CD14-positive monocyte (primary cell): Measurements from ENCODE around the gene RELB. TPM values are rescaled to one million over a fixed set of nuclear protein-coding genes. Genes with fewer than 3 reads are reported as not detected.
A peak's percentile ranks its signal among the peaks of the same experiment; 100 is the strongest.

Source experiments
- DNase-seq, 3 donors: peaks; one replicate each; pipeline ENCODE4 v3.0.0-alpha.2; 2011 to 2022
- H2AFZ ChIP-seq: 2 replicates; pipeline ENCODE4 v1.6.0; 2012; ENCODE audit warnings: mild to moderate bottlenecking, low read depth, low read length, inconsistent platforms; ENCODE audit not compliant: insufficient read depth, poor library complexity, severe bottlenecking
- H3K27ac ChIP-seq, 2 donors: 1 replicate in 1 of 2; 2 replicates in 1 of 2; pipeline ENCODE4 v1.5.1; 2012 to 2013; ENCODE audit warnings: low read length in 2 of 2, control low read depth in 1 of 2, inconsistent platforms in 1 of 2, low read depth in 1 of 2, mild to moderate bottlenecking in 1 of 2
- H3K27me3 ChIP-seq, 2 donors: one replicate each; pipeline versions ENCODE4 v1.6.0 to v1.6.1; 2011 to 2013; ENCODE audit warnings: low read length in 2 of 2; ENCODE audit not compliant: control insufficient read depth in 2 of 2, insufficient read depth in 2 of 2
- H3K36me3 ChIP-seq, 2 donors: replicated peaks in 1 of 2; 1 replicate in 1 of 2; 2 replicates in 1 of 2; pipeline versions ENCODE4 v1.5.1 to v1.6.1; 2012 to 2013; ENCODE audit warnings: low read length in 2 of 2, control low read depth in 1 of 2, inconsistent platforms in 1 of 2, mild to moderate bottlenecking in 1 of 2; ENCODE audit not compliant: insufficient read depth in 2 of 2, control insufficient read depth in 1 of 2
- H3K4me1 ChIP-seq, 2 donors: 1 replicate in 1 of 2; 2 replicates in 1 of 2; pipeline versions ENCODE4 v1.5.1 to v1.6.1; 2012 to 2013; ENCODE audit warnings: low read length in 2 of 2, control low read depth in 1 of 2, inconsistent platforms in 1 of 2, mild to moderate bottlenecking in 1 of 2, moderate library complexity in 1 of 2; ENCODE audit not compliant: insufficient read depth in 2 of 2, control insufficient read depth in 1 of 2
- H3K4me2 ChIP-seq: replicated peaks from 2 replicates; pipeline ENCODE3; 2012; ENCODE audit warnings: low read length, moderate library complexity, mild to moderate bottlenecking; ENCODE audit not compliant: poor library complexity, severe bottlenecking; ENCODE audit errors: extremely low read depth
- H3K4me3 ChIP-seq, 3 experiments: fragments of 200-600 bp in 1 of 3; sonication (generic) in 1 of 3; replicated peaks in 1 of 3; 1 replicate in 2 of 3; 2 replicates in 1 of 3; pipeline ENCODE4 v1.5.1; 2011 to 2013; ENCODE audit warnings: low read length in 3 of 3, mild to moderate bottlenecking in 3 of 3, control low read depth in 2 of 3, low read depth in 2 of 3, inconsistent platforms in 1 of 3, moderate library complexity in 1 of 3
- H3K79me2 ChIP-seq: 2 replicates; pipeline ENCODE4 v1.6.0; 2012; ENCODE audit warnings: mild to moderate bottlenecking, control low read depth, inconsistent platforms, low read length, moderate library complexity; ENCODE audit not compliant: insufficient read depth
- H3K9ac ChIP-seq: 2 replicates; pipeline ENCODE4 v1.6.0; 2017; ENCODE audit warnings: low read length, mild to moderate bottlenecking; ENCODE audit not compliant: insufficient read depth, poor library complexity, severe bottlenecking
- H3K9me3 ChIP-seq, 2 donors: replicated peaks in 1 of 2; 1 replicate in 1 of 2; 2 replicates in 1 of 2; pipeline versions ENCODE4 v1.5.1 to v1.6.1; 2012 to 2013; ENCODE audit warnings: low read length in 2 of 2, control low read depth in 1 of 2; ENCODE audit not compliant: control insufficient read depth in 1 of 2, insufficient read depth in 1 of 2
- H4K20me1 ChIP-seq: 2 replicates; pipeline ENCODE4 v1.6.0; 2012; ENCODE audit warnings: mild to moderate bottlenecking, low read length, control low read depth, moderate library complexity; ENCODE audit not compliant: insufficient read depth
- H3K27ac Mint-ChIP-seq, 7 donors: one replicate each; pipeline ENCODE4 v1.8.0; 2020; ENCODE audit warnings: mild to moderate bottlenecking in 7 of 7, mixed read lengths in 7 of 7, moderate library complexity in 6 of 7, inconsistent platforms in 2 of 7
- H3K27me3 Mint-ChIP-seq, 3 donors: one replicate each; pipeline ENCODE4 v1.8.0; 2021 to 2022; ENCODE audit warnings: low read depth in 3 of 3, mild to moderate bottlenecking in 3 of 3, mixed read lengths in 3 of 3, moderate library complexity in 3 of 3, inconsistent platforms in 1 of 3
- H3K36me3 Mint-ChIP-seq, 2 donors: one replicate each; pipeline ENCODE4 v1.8.0; 2020; ENCODE audit warnings: mixed read lengths in 2 of 2, inconsistent platforms in 1 of 2, mild to moderate bottlenecking in 1 of 2
- H3K4me1 Mint-ChIP-seq: one replicate; pipeline ENCODE4 v1.8.0; 2020; ENCODE audit warnings: mild to moderate bottlenecking, mixed read lengths
- H3K4me3 Mint-ChIP-seq, 2 donors: one replicate each; pipeline ENCODE4 v1.8.0; 2020; ENCODE audit warnings: mild to moderate bottlenecking in 2 of 2, mixed read lengths in 2 of 2, moderate library complexity in 1 of 2
- H3K9me3 Mint-ChIP-seq, 7 donors: one replicate each; pipeline ENCODE4 v1.8.0; 2020 to 2022; ENCODE audit warnings: mixed read lengths in 7 of 7, mild to moderate bottlenecking in 6 of 7, moderate library complexity in 6 of 7, inconsistent platforms in 2 of 7
- WGBS: methylation state at CpG from one replicate; pipeline ENCODE4 v1.1.5; 2013; ENCODE audit warnings: missing lambda C conversion rate; ENCODE audit not compliant: insufficient coverage; 5-methylcytosine and 5-hydroxymethylcytosine counted together
- intact Hi-C, 2 donors: fragments of 100-400 bp; cut with micrococcal nuclease; formaldehyde crosslinking; loops; one replicate each; pipeline versions ENCODE4 v1.15.0 to v1.15.1; 2023
- polyA plus RNA-seq, 3 donors: library from polyadenylated mRNA; depleted of rRNA in 1 of 3; unstranded in 2 of 3; stranded (reverse) in 1 of 3; fragments of 300-500 nt in 2 of 3; fragments of >200 nt in 1 of 3; fragmentation: Illumina TruSeq in 2 of 3; gene quantifications; 1 replicate in 2 of 3; 2 replicates in 1 of 3; pipeline ENCODE4 v1.2.3, GENCODE V29; 2012 to 2021
- TF ChIP-seq, protein P1 (sequence below): fragments of 200-600 bp; IDR thresholded peaks from one replicate; pipeline ENCODE4 v1.8.0; 2022; ENCODE audit warnings: antibody characterized with exemption, mild to moderate bottlenecking

Gene RELB
- polyA plus RNA-seq, 3 donors = 32.3 to 35.0 (median 34.4) TPM

GRCh38 chr19:45074744-45075300 lies 73.6 kb downstream of the RELB start:
- intact Hi-C loops = loop anchor here in 1 of 2 donors (1.0 to 5.0 kb wide), 2 partner anchors 16 to 102 kb away; partner anchors contain the start of genes BLOC1S3 and TRAPPC6A
- peaks cover 74% of the 10 kb centered on the region for H3K79me2 ChIP-seq
- H3K9me3 ChIP-seq = no peaks in the 10 kb centered on the region
- H3K27me3 ChIP-seq = no peaks in the 10 kb centered on the region
- H3K27ac ChIP-seq = peak overlapping the region; percentile 84 to 85
- WGBS = 64% methylated on average over 6 of the region's 11 CpGs
- H3K4me1 ChIP-seq = peaks cover 39 to 52% of the 10 kb centered on the region in 2 donors
- Mint-ChIP-seq H3K4me1 (peaks cover 40% of the 10 kb centered on the region), H3K27ac (peak overlapping the region; percentile 80 to 95 (median 87)), H3K36me3 (peaks cover 23 to 37% of the 10 kb centered on the region in 2 donors), H3K4me3 (peak overlapping the region; percentile 66 to 77), H3K27me3 (no peaks in the 10 kb centered on the region), H3K9me3 (no peaks in the 10 kb centered on the region)
- TF ChIP-seq, protein P1, sequence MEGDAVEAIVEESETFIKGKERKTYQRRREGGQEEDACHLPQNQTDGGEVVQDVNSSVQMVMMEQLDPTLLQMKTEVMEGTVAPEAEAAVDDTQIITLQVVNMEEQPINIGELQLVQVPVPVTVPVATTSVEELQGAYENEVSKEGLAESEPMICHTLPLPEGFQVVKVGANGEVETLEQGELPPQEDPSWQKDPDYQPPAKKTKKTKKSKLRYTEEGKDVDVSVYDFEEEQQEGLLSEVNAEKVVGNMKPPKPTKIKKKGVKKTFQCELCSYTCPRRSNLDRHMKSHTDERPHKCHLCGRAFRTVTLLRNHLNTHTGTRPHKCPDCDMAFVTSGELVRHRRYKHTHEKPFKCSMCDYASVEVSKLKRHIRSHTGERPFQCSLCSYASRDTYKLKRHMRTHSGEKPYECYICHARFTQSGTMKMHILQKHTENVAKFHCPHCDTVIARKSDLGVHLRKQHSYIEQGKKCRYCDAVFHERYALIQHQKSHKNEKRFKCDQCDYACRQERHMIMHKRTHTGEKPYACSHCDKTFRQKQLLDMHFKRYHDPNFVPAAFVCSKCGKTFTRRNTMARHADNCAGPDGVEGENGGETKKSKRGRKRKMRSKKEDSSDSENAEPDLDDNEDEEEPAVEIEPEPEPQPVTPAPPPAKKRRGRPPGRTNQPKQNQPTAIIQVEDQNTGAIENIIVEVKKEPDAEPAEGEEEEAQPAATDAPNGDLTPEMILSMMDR = no peak
- peaks cover 29 to 32% of the 10 kb centered on the region in 2 donors for H3K36me3 ChIP-seq
- H2AFZ ChIP-seq = peak overlapping the region; percentile 74
- peak overlapping the region; percentile 80 for H3K4me2 ChIP-seq
- peak overlapping the region; percentile 10 to 91 (median 42) for H3K4me3 ChIP-seq
- peak overlapping the region; percentile 68 for H3K9ac ChIP-seq
- peak in 2 of 3 donors; percentile 51 to 83 for DNase-seq
- peaks cover 81% of the 10 kb centered on the region for H4K20me1 ChIP-seq

DNA sequence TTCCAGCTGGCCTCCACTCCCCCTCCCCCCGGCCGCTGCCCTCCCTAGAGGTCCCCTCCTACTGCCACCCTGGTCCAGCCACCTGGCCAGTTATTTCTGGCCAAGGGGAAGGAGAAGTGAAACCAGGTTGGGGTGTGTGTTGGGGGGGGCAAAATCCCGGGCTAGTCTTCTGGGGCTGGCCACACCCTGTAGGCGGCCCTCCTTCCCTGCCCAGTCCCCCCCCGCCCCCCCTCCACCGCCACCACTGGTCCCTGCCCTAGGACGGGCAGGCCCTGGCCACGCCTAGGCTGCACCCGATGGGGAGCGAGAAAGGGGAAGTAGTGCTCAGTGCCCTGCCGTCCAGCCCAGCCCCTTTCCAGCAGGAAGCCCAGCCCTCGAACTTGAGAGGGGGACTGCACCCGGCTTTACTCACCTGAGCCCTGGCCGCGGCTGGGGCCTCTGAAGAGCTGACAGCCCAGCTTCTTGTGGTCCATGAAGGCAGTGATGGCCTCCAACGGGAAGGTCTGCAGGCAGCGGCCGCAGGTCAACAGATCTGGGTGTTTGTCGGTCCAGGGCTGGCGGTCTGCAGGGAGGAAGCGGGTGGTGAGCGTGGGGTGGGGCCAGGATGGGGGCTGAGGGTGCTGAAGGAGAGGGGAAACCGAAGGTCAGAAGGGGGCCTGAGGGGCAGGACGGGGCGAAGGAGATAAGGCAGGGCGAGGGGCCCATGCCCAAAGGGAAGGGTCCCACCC lies 74.2 kb downstream of the RELB start:
- peaks cover 46% of the 10 kb centered on the region for H3K4me1 Mint-ChIP-seq
- Histone ChIP-seq H4K20me1 (peaks cover 79% of the 10 kb centered on the region), H3K4me2 (peak overlapping the region; percentile 93), H3K79me2 (peaks cover 81% of the 10 kb centered on the region), H2AFZ (peak overlapping the region; percentile 90), H3K9me3 (no peaks in the 10 kb centered on the region), H3K4me3 (peak overlapping the region; percentile 67 to 91 (median 86)), H3K9ac (peak overlapping the region; percentile 81), H3K27me3 (no peaks in the 10 kb centered on the region), H3K4me1 (peaks cover 44 to 58% of the 10 kb centered on the region in 2 donors), H3K36me3 (peaks cover 23 to 26% of the 10 kb centered on the region in 2 donors), H3K27ac (peak overlapping the region; percentile 84 to 85)
- peaks cover 0 to 2% (median 0%) of the 10 kb centered on the region in 3 donors for H3K27me3 Mint-ChIP-seq
- intact Hi-C loops = loop anchor here in 1 of 2 donors (1.0 to 5.0 kb wide), 2 partner anchors 16 to 102 kb away; partner anchors contain the start of genes BLOC1S3 and TRAPPC6A
- H3K27ac Mint-ChIP-seq = peak overlapping the region; percentile 86 to 95 (median 94)
- DNase-seq = peak; percentile 92 to 94 (median 92)
- peak overlapping the region; percentile 89 to 93 for H3K4me3 Mint-ChIP-seq
- under 1% methylated on average over 20 of the region's 26 CpGs for WGBS
- H3K9me3 Mint-ChIP-seq = no peaks in the 10 kb centered on the region
- peaks cover 16 to 31% of the 10 kb centered on the region in 2 donors for H3K36me3 Mint-ChIP-seq
- TF ChIP-seq, protein P1 = no peak
